GM12891 (cell line): ENCODE results near the gene C2CD2L.

ENCODE experiments used
- POLR2A ChIP-seq: IDR thresholded peaks from 2 replicates; pipeline ENCODE4 v1.6.1; 2011; ENCODE audit warnings: low read depth, low read length, control low read depth
- POLR2AphosphoS5 ChIP-seq: IDR thresholded peaks from 2 replicates; pipeline ENCODE4 v1.6.1; 2011; ENCODE audit warnings: low read depth, low read length, control low read depth
- SPI1 ChIP-seq: IDR thresholded peaks from 2 replicates; pipeline ENCODE4 v1.6.1; 2011; ENCODE audit warnings: low read depth, low read length, control low read depth
- TAF1 ChIP-seq: IDR thresholded peaks from 2 replicates; pipeline ENCODE4 v1.6.1; 2011; ENCODE audit warnings: low read depth, low read length, control low read depth

GRCh38 chr11:119125821-119126220 is 18.7 kb downstream of the C2CD2L start:
- TF ChIP-seq TAF1, result no peak
- no peak for TF ChIP-seq POLR2A
- no peak for TF ChIP-seq SPI1
- no peak for TF ChIP-seq POLR2AphosphoS5
